CD4-positive, CD25-positive, alpha-beta regulatory T cell (primary cell): Measurements from ENCODE around the gene ARFGEF3. TPM values are rescaled to one million over a fixed set of nuclear protein-coding genes. Genes with fewer than 3 reads are reported as not detected.

Experiments used
- ATAC-seq, 2 donors: fragments of 150-1000 bp; cut with Tn5 transposase; one replicate each; pipeline ENCODE4 v1.10.0; 2021; ENCODE audit warnings: low read depth in 2 of 2, moderate number of reproducible peaks in 2 of 2, moderate library complexity in 1 of 2
- DNase-seq, 3 donors: peaks; one replicate each; pipeline versions ENCODE4 v3.0.0 to v3.0.0-alpha.2; 2012 to 2022; ENCODE audit warnings: mixed read lengths in 1 of 3
- H3K27ac ChIP-seq: one replicate; pipeline ENCODE4 v1.7.0; 2013; ENCODE audit warnings: mild to moderate bottlenecking, low read length; ENCODE audit not compliant: insufficient read depth, poor library complexity, severe bottlenecking
- H3K27me3 ChIP-seq: one replicate; pipeline ENCODE4 v1.7.0; 2013; ENCODE audit warnings: low read length; ENCODE audit not compliant: control insufficient read depth, insufficient read depth
- H3K36me3 ChIP-seq: one replicate; pipeline ENCODE4 v1.7.0; 2013; ENCODE audit warnings: mild to moderate bottlenecking, low read length, moderate library complexity; ENCODE audit not compliant: control insufficient read depth, insufficient read depth
- H3K4me1 ChIP-seq: 2 replicates; pipeline ENCODE4 v1.7.0; 2013; ENCODE audit warnings: mild to moderate bottlenecking, low read length; ENCODE audit not compliant: insufficient read depth, control insufficient read depth, poor library complexity, severe bottlenecking
- H3K4me3 ChIP-seq: one replicate; pipeline ENCODE4 v1.7.0; 2013; ENCODE audit warnings: low read depth, mild to moderate bottlenecking, low read length, moderate library complexity
- H3K9me3 ChIP-seq, 2 experiments: 1 replicate in 1 of 2; 2 replicates in 1 of 2; pipeline ENCODE4 v1.7.0; 2013; ENCODE audit warnings: low read length in 2 of 2, mild to moderate bottlenecking in 1 of 2, moderate library complexity in 1 of 2; ENCODE audit not compliant: control insufficient read depth in 2 of 2
- H3K27ac Mint-ChIP-seq, 3 donors: one replicate each; pipeline ENCODE4 v1.8.0; 2020 to 2022; ENCODE audit warnings: mild to moderate bottlenecking in 3 of 3, mixed read lengths in 3 of 3, moderate library complexity in 2 of 3
- H3K27me3 Mint-ChIP-seq: one replicate; pipeline ENCODE4 v1.8.0; 2022; ENCODE audit warnings: mild to moderate bottlenecking, mixed read lengths
- H3K36me3 Mint-ChIP-seq: one replicate; pipeline ENCODE4 v1.8.0; 2020; ENCODE audit warnings: mixed read lengths
- H3K4me1 Mint-ChIP-seq, 4 donors: one replicate each; pipeline ENCODE4 v1.8.0; 2020 to 2022; ENCODE audit warnings: mixed read lengths in 4 of 4, mild to moderate bottlenecking in 1 of 4
- H3K4me3 Mint-ChIP-seq, 4 donors: one replicate each; pipeline ENCODE4 v1.8.0; 2020 to 2022; ENCODE audit warnings: mild to moderate bottlenecking in 4 of 4, mixed read lengths in 4 of 4, moderate library complexity in 3 of 4
- H3K9me3 Mint-ChIP-seq, 7 donors: one replicate each; pipeline ENCODE4 v1.8.0; 2020 to 2022; ENCODE audit warnings: mixed read lengths in 7 of 7, mild to moderate bottlenecking in 3 of 7, moderate library complexity in 2 of 7
- polyA plus RNA-seq, 4 donors: library from polyadenylated mRNA; unstranded; fragments of 300-500 nt; fragmentation: Illumina TruSeq; gene quantifications; one replicate each; pipeline ENCODE4 v1.2.3, GENCODE V29; 2021
- total RNA-seq: library from RNA; stranded (reverse); gene quantifications from one replicate; pipeline ENCODE4 v1.2.3, GENCODE V29; 2022

Gene ARFGEF3
- total and polyA plus RNA-seq, 5 donors from 2014 or later: not detected

GRCh38 chr6:138334963-138335362 lies 173.2 kb downstream of the ARFGEF3 start:
- Mint-ChIP-seq H3K4me1 (no peaks in the 10 kb centered on the region), H3K27ac (no peak overlapping the region), H3K4me3 (no peak overlapping the region), H3K27me3 (peaks cover 14% of the 10 kb centered on the region), H3K36me3 (no peaks in the 10 kb centered on the region), H3K9me3 (peaks cover 0 to 2% (median 0%) of the 10 kb centered on the region in 7 donors)
- H3K36me3 ChIP-seq: no peaks in the 10 kb centered on the region
- H3K27me3 ChIP-seq: peaks cover 4% of the 10 kb centered on the region
- no peak overlapping the region for H3K4me3 ChIP-seq
- no peak for ATAC-seq
- DNase-seq: no peak
- H3K4me1 ChIP-seq: no peaks in the 10 kb centered on the region
- no peak overlapping the region for H3K27ac ChIP-seq
- H3K9me3 ChIP-seq: no peaks in the 10 kb centered on the region

GRCh38 chr6:138336221-138336620 lies 174.5 kb downstream of the ARFGEF3 start:
- Mint-ChIP-seq H3K36me3 (no peaks in the 10 kb centered on the region), H3K27ac (no peak overlapping the region), H3K4me3 (no peak overlapping the region), H3K4me1 (no peaks in the 10 kb centered on the region), H3K27me3 (peaks cover 20% of the 10 kb centered on the region), H3K9me3 (peaks cover 0 to 2% (median 0%) of the 10 kb centered on the region in 7 donors)
- Histone ChIP-seq H3K4me3 (no peak overlapping the region), H3K9me3 (no peaks in the 10 kb centered on the region), H3K36me3 (no peaks in the 10 kb centered on the region), H3K27me3 (peaks cover 8% of the 10 kb centered on the region), H3K4me1 (no peaks in the 10 kb centered on the region), H3K27ac (no peak overlapping the region)
- DNase-seq (no peak), ATAC-seq (no peak)

- Histone ChIP-seq H3K4me3 (no peak overlapping the region), H3K9me3 (no peaks in the 10 kb centered on the region), H3K36me3 (no peaks in the 10 kb centered on the region), H3K27ac (no peak overlapping the region), H3K4me1 (no peaks in the 10 kb centered on the region), H3K27me3 (peaks cover 8% of the 10 kb centered on the region)
- DNase-seq: no peak
- ATAC-seq: no peak
- Mint-ChIP-seq H3K4me3 (no peak overlapping the region), H3K36me3 (no peaks in the 10 kb centered on the region), H3K9me3 (peaks cover 0 to 2% (median 0%) of the 10 kb centered on the region in 7 donors), H3K27me3 (peaks cover 20% of the 10 kb centered on the region), H3K27ac (no peak overlapping the region), H3K4me1 (no peaks in the 10 kb centered on the region)
These were observed 175.3 kb downstream of the ARFGEF3 start for GRCh38 chr6:138337076-138337475.

GRCh38 chr6:138339024-138339423 lies 177.3 kb downstream of the ARFGEF3 start:
- Histone ChIP-seq H3K36me3 (no peaks in the 10 kb centered on the region), H3K9me3 (no peaks in the 10 kb centered on the region), H3K4me3 (no peak overlapping the region), H3K27me3 (peaks cover 8% of the 10 kb centered on the region), H3K27ac (no peak overlapping the region), H3K4me1 (no peaks in the 10 kb centered on the region)
- H3K9me3 Mint-ChIP-seq: peaks cover 0 to 2% (median 0%) of the 10 kb centered on the region in 7 donors
- no peak overlapping the region for H3K4me3 Mint-ChIP-seq
- DNase-seq: no peak
- peaks cover 28% of the 10 kb centered on the region for H3K27me3 Mint-ChIP-seq
- no peak overlapping the region for H3K27ac Mint-ChIP-seq
- H3K4me1 Mint-ChIP-seq: no peaks in the 10 kb centered on the region
- H3K36me3 Mint-ChIP-seq: no peaks in the 10 kb centered on the region
- ATAC-seq: no peak

GRCh38 chr6:138341176-138341575 lies 179.4 kb downstream of the ARFGEF3 start:
- Mint-ChIP-seq H3K4me1 (no peaks in the 10 kb centered on the region), H3K27me3 (peaks cover 26% of the 10 kb centered on the region), H3K9me3 (peaks cover 0 to 2% (median 0%) of the 10 kb centered on the region in 7 donors), H3K27ac (no peak overlapping the region), H3K4me3 (no peak overlapping the region), H3K36me3 (no peaks in the 10 kb centered on the region)
- Histone ChIP-seq H3K36me3 (no peaks in the 10 kb centered on the region), H3K27ac (no peak overlapping the region), H3K9me3 (no peaks in the 10 kb centered on the region), H3K27me3 (peaks cover 10% of the 10 kb centered on the region), H3K4me3 (no peak overlapping the region), H3K4me1 (no peaks in the 10 kb centered on the region)
- DNase-seq (no peak), ATAC-seq (no peak)

- Mint-ChIP-seq H3K4me3 (no peak overlapping the region), H3K4me1 (no peaks in the 10 kb centered on the region), H3K27ac (no peak overlapping the region), H3K9me3 (no peaks in the 10 kb centered on the region), H3K36me3 (no peaks in the 10 kb centered on the region), H3K27me3 (peaks cover 34% of the 10 kb centered on the region)
- DNase-seq (no peak), ATAC-seq (no peak)
- Histone ChIP-seq H3K27me3 (peaks cover 9% of the 10 kb centered on the region), H3K4me3 (no peak overlapping the region), H3K9me3 (no peaks in the 10 kb centered on the region), H3K4me1 (no peaks in the 10 kb centered on the region), H3K36me3 (no peaks in the 10 kb centered on the region), H3K27ac (no peak overlapping the region)
These were observed 181.4 kb downstream of the ARFGEF3 start for GRCh38 chr6:138343112-138343511.

- H3K4me1 Mint-ChIP-seq: no peaks in the 10 kb centered on the region
- Histone ChIP-seq H3K4me1 (no peaks in the 10 kb centered on the region), H3K36me3 (no peaks in the 10 kb centered on the region), H3K27me3 (peaks cover 12% of the 10 kb centered on the region), H3K9me3 (no peaks in the 10 kb centered on the region), H3K4me3 (no peak overlapping the region), H3K27ac (no peak overlapping the region)
- H3K4me3 Mint-ChIP-seq: no peak overlapping the region
- no peaks in the 10 kb centered on the region for H3K36me3 Mint-ChIP-seq
- H3K27ac Mint-ChIP-seq: no peak overlapping the region
- no peaks in the 10 kb centered on the region for H3K9me3 Mint-ChIP-seq
- ATAC-seq (no peak), DNase-seq (no peak)
- peaks cover 28% of the 10 kb centered on the region for H3K27me3 Mint-ChIP-seq
These were observed 184.0 kb downstream of the ARFGEF3 start for GRCh38 chr6:138345565-138346285.
